ENCODE data around the gene EMB. TPM values are rescaled to one million over a fixed set of nuclear protein-coding genes. Genes with fewer than 3 reads are reported as not detected.
A peak's percentile ranks its signal among the peaks of the same experiment; 100 is the strongest.
"Not testable (repeated sequence)": the region's sequence is repeated elsewhere in the genome, so short reads cannot be mapped to it uniquely, and the experiment has no call there.

The EMB gene
- total RNA-seq, 1 donor from 2014 or later: 27.5 TPM

DNA sequence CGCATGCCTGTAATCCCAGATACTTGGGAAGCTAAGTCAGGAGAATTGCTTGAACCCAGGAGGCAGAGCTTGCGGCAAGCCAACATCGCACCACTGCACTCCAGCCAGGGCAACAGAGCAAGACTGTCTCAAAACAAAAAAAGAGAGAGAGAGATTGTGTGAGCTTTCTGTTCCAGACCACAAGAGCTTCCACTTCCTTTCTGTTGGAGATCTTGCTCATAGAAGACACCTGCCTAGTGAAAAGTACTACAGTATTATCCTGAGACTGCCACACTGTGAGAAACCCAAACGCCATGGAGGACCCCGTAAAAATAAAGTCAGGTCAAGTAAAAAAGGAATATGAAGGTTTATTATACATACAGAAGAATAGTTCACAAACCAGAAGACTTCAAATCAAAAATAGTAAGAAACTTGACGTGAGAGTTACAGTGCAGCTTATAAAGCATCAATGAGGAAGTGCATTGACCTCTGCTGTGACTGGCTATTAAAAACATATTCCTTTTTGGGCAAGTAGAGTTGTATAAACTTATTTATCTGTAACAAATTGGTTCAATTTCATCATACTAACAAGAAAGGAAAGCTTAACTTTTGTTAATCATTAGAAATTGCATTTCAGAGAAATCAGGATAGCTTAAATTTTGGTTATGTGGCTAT, 4.3 kb upstream of the EMB start:
- DNase-seq (ENCODE audit: low spot score): no peak
- H3K27me3 Mint-ChIP-seq (ENCODE audit: unreplicated experiment): peaks cover 3% of the 10 kb centered on the region
- H3K9me3 Mint-ChIP-seq (ENCODE audit: unreplicated experiment): no peaks in the 10 kb centered on the region
- H3K4me3 Mint-ChIP-seq (ENCODE audit: unreplicated experiment): no peak overlapping the region
- peaks cover 4% of the 10 kb centered on the region for H3K36me3 Mint-ChIP-seq (ENCODE audit: low read depth, unreplicated experiment)
- no peak overlapping the region for H3K27ac Mint-ChIP-seq (ENCODE audit: unreplicated experiment)
- peaks cover 14% of the 10 kb centered on the region for H3K4me1 Mint-ChIP-seq (ENCODE audit: unreplicated experiment)
- TF ChIP-seq, protein P1, sequence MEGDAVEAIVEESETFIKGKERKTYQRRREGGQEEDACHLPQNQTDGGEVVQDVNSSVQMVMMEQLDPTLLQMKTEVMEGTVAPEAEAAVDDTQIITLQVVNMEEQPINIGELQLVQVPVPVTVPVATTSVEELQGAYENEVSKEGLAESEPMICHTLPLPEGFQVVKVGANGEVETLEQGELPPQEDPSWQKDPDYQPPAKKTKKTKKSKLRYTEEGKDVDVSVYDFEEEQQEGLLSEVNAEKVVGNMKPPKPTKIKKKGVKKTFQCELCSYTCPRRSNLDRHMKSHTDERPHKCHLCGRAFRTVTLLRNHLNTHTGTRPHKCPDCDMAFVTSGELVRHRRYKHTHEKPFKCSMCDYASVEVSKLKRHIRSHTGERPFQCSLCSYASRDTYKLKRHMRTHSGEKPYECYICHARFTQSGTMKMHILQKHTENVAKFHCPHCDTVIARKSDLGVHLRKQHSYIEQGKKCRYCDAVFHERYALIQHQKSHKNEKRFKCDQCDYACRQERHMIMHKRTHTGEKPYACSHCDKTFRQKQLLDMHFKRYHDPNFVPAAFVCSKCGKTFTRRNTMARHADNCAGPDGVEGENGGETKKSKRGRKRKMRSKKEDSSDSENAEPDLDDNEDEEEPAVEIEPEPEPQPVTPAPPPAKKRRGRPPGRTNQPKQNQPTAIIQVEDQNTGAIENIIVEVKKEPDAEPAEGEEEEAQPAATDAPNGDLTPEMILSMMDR (IDR thresholded peaks at IDR 0.05; ENCODE audit: unreplicated experiment): no peak

DNA sequence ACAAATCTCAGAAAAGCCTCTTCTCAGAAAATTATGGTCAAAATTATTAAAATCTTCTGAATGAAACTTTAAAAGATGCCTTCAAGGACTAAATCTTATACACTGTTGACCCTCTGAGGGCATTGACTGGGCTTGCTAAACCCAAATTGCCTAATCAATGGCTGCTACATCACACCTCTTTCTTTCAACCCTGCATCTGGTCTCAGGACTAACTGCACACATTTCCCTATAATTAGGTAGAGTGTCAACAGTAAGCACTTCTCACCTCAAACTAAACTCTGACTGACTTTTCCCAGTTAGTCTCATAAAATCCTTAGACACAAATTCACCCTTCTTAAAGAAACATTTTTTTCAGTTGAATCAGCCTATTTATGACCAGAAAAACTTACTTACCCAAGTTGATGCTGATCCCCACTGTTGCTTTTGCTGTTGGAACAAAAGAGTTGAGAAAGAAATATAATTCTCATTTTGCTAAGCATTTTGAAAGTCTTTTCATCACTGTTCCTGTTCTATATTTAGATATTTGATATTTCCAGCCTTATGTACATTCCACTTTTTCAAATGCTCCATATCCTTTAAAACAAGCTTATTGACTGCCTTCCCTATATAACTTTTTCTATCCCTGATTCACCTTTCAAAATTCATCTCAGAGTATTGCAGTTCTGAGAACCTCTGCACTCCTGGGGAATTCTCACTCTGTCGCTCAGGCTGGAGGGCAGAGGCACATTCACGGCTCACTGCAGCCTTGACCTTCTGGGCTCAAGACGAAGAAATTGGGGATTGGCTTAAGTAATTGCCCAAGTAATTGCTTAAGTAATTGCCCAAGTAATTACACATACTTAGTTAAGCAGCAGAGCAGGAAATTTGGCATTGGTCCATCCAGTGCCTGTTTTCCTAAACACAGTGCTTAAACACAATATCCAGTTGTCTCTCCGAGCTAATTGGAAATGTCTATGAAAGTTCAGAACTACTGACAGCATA, 1.8 kb upstream of the EMB start:
- H3K4me3 Mint-ChIP-seq (ENCODE audit: unreplicated experiment); H3K9me3 Mint-ChIP-seq (ENCODE audit: unreplicated experiment); H3K36me3 Mint-ChIP-seq (ENCODE audit: low read depth, unreplicated experiment); DNase-seq (ENCODE audit: low spot score); H3K27me3 Mint-ChIP-seq (ENCODE audit: unreplicated experiment); H3K27ac Mint-ChIP-seq (ENCODE audit: unreplicated experiment); H3K4me1 Mint-ChIP-seq (ENCODE audit: unreplicated experiment): not testable (repeated sequence)

DNA sequence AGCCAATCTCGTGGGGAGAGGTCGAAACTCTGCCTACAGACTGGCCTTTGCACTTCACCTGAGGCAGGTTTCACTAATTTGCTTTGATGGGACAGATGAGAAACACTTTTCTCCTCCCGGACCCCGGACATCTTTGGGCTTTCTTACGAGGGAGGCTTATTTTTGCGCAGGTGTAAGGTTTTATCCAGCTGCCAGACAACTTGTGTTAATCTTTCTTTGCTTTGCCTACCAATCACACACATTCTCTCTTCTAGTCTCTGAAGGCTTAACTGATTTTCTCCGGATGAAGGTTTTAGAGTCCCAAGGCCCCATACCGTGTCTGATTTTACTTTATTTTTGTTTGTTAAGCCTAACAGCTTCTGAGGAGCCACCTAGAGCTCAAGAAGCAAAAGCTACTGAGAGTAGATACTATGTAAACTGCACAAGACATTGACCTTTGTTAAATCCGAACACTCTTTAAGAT, 436 bp upstream of the EMB start:
- Mint-ChIP-seq H3K36me3 (ENCODE audit: low read depth, unreplicated experiment) (no peaks in the 10 kb centered on the region), H3K27me3 (ENCODE audit: unreplicated experiment) (peaks cover 3% of the 10 kb centered on the region), H3K4me3 (ENCODE audit: unreplicated experiment) (peak overlapping the region; percentile 90), H3K27ac (ENCODE audit: unreplicated experiment) (no peak overlapping the region), H3K9me3 (ENCODE audit: unreplicated experiment) (no peaks in the 10 kb centered on the region), H3K4me1 (ENCODE audit: unreplicated experiment) (no peaks in the 10 kb centered on the region)
- DNase-seq (ENCODE audit: low spot score): no peak
- TF ChIP-seq, protein P1 (IDR thresholded peaks at IDR 0.05; ENCODE audit: unreplicated experiment): no peak

DNA sequence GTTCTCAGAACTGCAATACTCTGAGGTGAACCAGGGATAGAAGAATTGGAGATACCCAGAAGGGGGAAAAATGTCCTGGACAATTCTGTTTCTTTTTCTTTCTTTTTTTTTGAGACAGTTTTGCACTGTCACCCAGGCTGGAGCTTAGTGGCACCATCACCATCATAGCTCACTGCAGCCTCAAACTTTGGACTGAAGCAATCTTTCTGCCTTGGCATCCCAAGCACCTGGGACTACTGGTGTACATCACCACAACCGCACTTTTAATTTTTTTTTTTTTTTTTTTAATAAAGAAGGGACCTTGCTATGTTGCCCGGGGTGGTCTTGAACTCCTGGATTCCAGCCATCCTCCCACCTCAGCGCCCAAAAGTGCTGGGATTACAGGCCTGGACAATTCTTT, 1.9 kb downstream of the EMB start:
- H3K4me3 Mint-ChIP-seq (ENCODE audit: unreplicated experiment): no peak overlapping the region
- DNase-seq (ENCODE audit: low spot score): no peak
- H3K27ac Mint-ChIP-seq (ENCODE audit: unreplicated experiment): no peak overlapping the region
- H3K36me3 Mint-ChIP-seq (ENCODE audit: low read depth, unreplicated experiment): no peaks in the 10 kb centered on the region
- TF ChIP-seq, protein P1 (IDR thresholded peaks at IDR 0.05; ENCODE audit: unreplicated experiment): no peak
- no peaks in the 10 kb centered on the region for H3K9me3 Mint-ChIP-seq (ENCODE audit: unreplicated experiment)
- H3K4me1 Mint-ChIP-seq (ENCODE audit: unreplicated experiment): no peaks in the 10 kb centered on the region
- peaks cover 3% of the 10 kb centered on the region for H3K27me3 Mint-ChIP-seq (ENCODE audit: unreplicated experiment)

DNA sequence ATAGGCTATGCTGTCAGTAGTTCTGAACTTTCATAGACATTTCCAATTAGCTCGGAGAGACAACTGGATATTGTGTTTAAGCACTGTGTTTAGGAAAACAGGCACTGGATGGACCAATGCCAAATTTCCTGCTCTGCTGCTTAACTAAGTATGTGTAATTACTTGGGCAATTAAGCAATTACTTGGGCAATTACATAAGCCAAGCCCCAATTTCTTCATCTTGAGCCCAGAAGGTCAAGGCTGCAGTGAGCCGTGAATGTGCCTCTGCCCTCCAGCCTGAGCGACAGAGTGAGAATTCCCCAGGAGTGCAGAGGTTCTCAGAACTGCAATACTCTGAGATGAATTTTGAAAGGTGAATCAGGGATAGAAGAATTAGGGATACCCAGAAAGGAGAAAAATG, 3.0 kb downstream of the EMB start:
- H3K4me3 Mint-ChIP-seq (ENCODE audit: unreplicated experiment); H3K27me3 Mint-ChIP-seq (ENCODE audit: unreplicated experiment); H3K9me3 Mint-ChIP-seq (ENCODE audit: unreplicated experiment); DNase-seq (ENCODE audit: low spot score); H3K36me3 Mint-ChIP-seq (ENCODE audit: low read depth, unreplicated experiment); H3K4me1 Mint-ChIP-seq (ENCODE audit: unreplicated experiment); H3K27ac Mint-ChIP-seq (ENCODE audit: unreplicated experiment): not testable (repeated sequence)
